PC-3 (cell line): ENCODE measurements around the gene THRA. TPM values are rescaled to one million over a fixed set of nuclear protein-coding genes. Genes with fewer than 3 reads are reported as not detected.

Experiments used
- ATAC-seq: fragments of 200-7000 bp; cut with Tn5 transposase; 2 replicates; pipeline ENCODE4 v1.9.1; 2020; ENCODE audit warnings: mild to moderate bottlenecking, moderate library complexity
- BruUV-seq: library from RNA; stranded (reverse); fragments of 400-500 nt; replicated peaks from 2 replicates; lab custom pipeline; 2021; lab: Mats Ljungman, UMichigan
- CTCF ChIA-PET: fragments of 300-600 bp; sonication (Branson Sonifier 250); formaldehyde crosslinking; loops from one replicate; lab custom pipeline; 2022; ENCODE audit warnings: antibody characterized with exemption; lab: Charles Lee
- POLR2A ChIA-PET: fragments of 300-600 bp; sonication (Branson Sonifier 250); formaldehyde crosslinking; loops from one replicate; lab custom pipeline; 2022; ENCODE audit warnings: antibody characterized with exemption; ENCODE audit not compliant: unreplicated experiment; lab: Charles Lee
- DNase-seq: peaks from one replicate; pipeline ENCODE4 v3.0.0-alpha.2; 2015
- H2AFZ ChIP-seq: fragments of 300-600 bp; sonication (generic); 2 replicates; pipeline ENCODE4 v1.6.0; 2016; ENCODE audit warnings: antibody characterized with exemption, low read length
- H3F3A ChIP-seq: fragments of 300-600 bp; sonication (generic); one replicate; pipeline ENCODE4 v1.6.0; 2017; ENCODE audit warnings: antibody characterized with exemption, low read length, control low read depth, mild to moderate bottlenecking; ENCODE audit not compliant: unreplicated experiment
- H3K27ac ChIP-seq: fragments of 300-600 bp; sonication (generic); 2 replicates; pipeline ENCODE4 v1.5.1; 2016; ENCODE audit warnings: mild to moderate bottlenecking, low read length
- H3K27me3 ChIP-seq: fragments of 300-600 bp; sonication (generic); 2 replicates; pipeline ENCODE4 v1.6.1; 2016; ENCODE audit warnings: low read length, mixed read lengths
- H3K36me3 ChIP-seq: fragments of 300-600 bp; sonication (generic); 2 replicates; pipeline ENCODE4 v1.6.1; 2016; ENCODE audit warnings: low read depth, mixed run types, low read length, mixed read lengths
- H3K4me1 ChIP-seq: fragments of 300-600 bp; sonication (generic); 2 replicates; pipeline ENCODE4 v1.5.1; 2016; ENCODE audit warnings: low read length; ENCODE audit not compliant: insufficient read depth
- H3K4me2 ChIP-seq: fragments of 300-600 bp; sonication (generic); 2 replicates; pipeline ENCODE4 v1.6.0; 2016; ENCODE audit warnings: low read length
- H3K4me3 ChIP-seq: fragments of 300-600 bp; sonication (generic); 2 replicates; pipeline ENCODE4 v1.5.1; 2016; ENCODE audit warnings: mild to moderate bottlenecking, low read length, mixed read lengths
- H3K79me2 ChIP-seq: fragments of 300-600 bp; sonication (generic); 2 replicates; pipeline ENCODE4 v1.6.1; 2017; ENCODE audit warnings: low read length, mixed read lengths
- H3K9ac ChIP-seq: fragments of 300-600 bp; sonication (generic); 2 replicates; pipeline ENCODE4 v1.6.0; 2016; ENCODE audit warnings: mild to moderate bottlenecking, low read length
- H3K9me2 ChIP-seq: fragments of 300-600 bp; sonication (generic); replicated peaks from 2 replicates; pipeline ENCODE4 v1.6.1; 2016; ENCODE audit warnings: mixed run types, low read length, mixed read lengths
- H3K9me3 ChIP-seq: fragments of 300-600 bp; sonication (generic); 2 replicates; pipeline ENCODE4 v1.6.1; 2016; ENCODE audit warnings: low read length, mixed read lengths
- H4K20me1 ChIP-seq: fragments of 300-600 bp; sonication (generic); 2 replicates; pipeline ENCODE4 v1.6.1; 2016; ENCODE audit warnings: low read length, mixed read lengths
- EZH2 ChIP-seq: fragments of 300-600 bp; sonication (generic); IDR thresholded peaks from one replicate; pipeline ENCODE4 v1.6.1; 2017; ENCODE audit warnings: antibody characterized with exemption, mild to moderate bottlenecking, low read length; ENCODE audit not compliant: unreplicated experiment
- EZH2phosphoT487 ChIP-seq: fragments of 300-600 bp; sonication (generic); IDR thresholded peaks from 2 replicates; pipeline ENCODE4 v1.6.1; 2018; ENCODE audit warnings: mild to moderate bottlenecking, antibody characterized with exemption, low read length, borderline replicate concordance
- intact Hi-C: fragments of 100-400 bp; cut with micrococcal nuclease; formaldehyde crosslinking; loops from 2 replicates; pipeline ENCODE4 v1.9.0; 2023
- total RNA-seq: library from RNA; depleted of rRNA; stranded (reverse); fragments of >200 nt; gene quantifications from 2 replicates; pipeline ENCODE4 v1.2.3, GENCODE V29; 2014
- TF ChIP-seq, protein P1 (sequence below): fragments of 300-600 bp; sonication (generic); conservative IDR thresholded peaks from 2 replicates; pipeline ENCODE4 v1.5.1; 2017; ENCODE audit warnings: antibody characterized with exemption, low read depth, mild to moderate bottlenecking, low read length

THRA gene
- total RNA-seq, 1 experiment from 2014 or later = 6.6 TPM

DNA sequence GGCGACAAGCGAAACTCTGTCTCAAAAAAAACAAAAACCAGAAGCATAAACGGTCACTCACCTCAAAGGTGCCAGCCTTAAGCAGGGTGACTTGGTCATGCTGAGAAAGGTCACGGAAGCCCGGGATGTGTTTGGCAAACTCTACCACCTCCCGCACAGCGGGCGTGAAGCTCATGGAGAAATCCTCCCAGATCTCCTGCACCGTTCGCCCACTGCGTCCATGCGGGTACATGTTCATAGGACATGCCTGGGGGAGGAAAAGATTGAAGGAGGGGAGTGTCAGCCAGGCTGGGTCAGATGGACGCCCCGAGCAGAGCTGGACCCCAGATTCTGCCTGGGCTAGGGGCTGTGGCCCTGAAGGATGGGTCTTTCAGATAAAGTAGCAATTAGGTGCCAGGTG is 32.1 kb downstream of the THRA start:
- Histone ChIP-seq H3K9me2 (no peaks in the 10 kb centered on the region), H2AFZ (no peak overlapping the region), H3K27ac (no peak overlapping the region), H3K36me3 (peaks cover 8% of the 10 kb centered on the region), H3K4me3 (no peak overlapping the region), H3F3A (no peaks in the 10 kb centered on the region), H3K27me3 (no peaks in the 10 kb centered on the region), H4K20me1 (peaks cover 6% of the 10 kb centered on the region), H3K4me1 (peaks cover 17% of the 10 kb centered on the region), H3K79me2 (peaks cover 19% of the 10 kb centered on the region), H3K9ac (no peak overlapping the region), H3K4me2 (no peak overlapping the region), H3K9me3 (no peaks in the 10 kb centered on the region)
- ATAC-seq = no peak
- BruUV-seq = no TSS peak
- TF ChIP-seq, protein P1, sequence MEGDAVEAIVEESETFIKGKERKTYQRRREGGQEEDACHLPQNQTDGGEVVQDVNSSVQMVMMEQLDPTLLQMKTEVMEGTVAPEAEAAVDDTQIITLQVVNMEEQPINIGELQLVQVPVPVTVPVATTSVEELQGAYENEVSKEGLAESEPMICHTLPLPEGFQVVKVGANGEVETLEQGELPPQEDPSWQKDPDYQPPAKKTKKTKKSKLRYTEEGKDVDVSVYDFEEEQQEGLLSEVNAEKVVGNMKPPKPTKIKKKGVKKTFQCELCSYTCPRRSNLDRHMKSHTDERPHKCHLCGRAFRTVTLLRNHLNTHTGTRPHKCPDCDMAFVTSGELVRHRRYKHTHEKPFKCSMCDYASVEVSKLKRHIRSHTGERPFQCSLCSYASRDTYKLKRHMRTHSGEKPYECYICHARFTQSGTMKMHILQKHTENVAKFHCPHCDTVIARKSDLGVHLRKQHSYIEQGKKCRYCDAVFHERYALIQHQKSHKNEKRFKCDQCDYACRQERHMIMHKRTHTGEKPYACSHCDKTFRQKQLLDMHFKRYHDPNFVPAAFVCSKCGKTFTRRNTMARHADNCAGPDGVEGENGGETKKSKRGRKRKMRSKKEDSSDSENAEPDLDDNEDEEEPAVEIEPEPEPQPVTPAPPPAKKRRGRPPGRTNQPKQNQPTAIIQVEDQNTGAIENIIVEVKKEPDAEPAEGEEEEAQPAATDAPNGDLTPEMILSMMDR = no peak
- TF ChIP-seq EZH2phosphoT487 (no peak), EZH2 (no peak)
- intact Hi-C loops = no loop called here
- no peak for DNase-seq
- CTCF ChIA-PET = no interaction called here
- POLR2A ChIA-PET = no interaction called here

DNA sequence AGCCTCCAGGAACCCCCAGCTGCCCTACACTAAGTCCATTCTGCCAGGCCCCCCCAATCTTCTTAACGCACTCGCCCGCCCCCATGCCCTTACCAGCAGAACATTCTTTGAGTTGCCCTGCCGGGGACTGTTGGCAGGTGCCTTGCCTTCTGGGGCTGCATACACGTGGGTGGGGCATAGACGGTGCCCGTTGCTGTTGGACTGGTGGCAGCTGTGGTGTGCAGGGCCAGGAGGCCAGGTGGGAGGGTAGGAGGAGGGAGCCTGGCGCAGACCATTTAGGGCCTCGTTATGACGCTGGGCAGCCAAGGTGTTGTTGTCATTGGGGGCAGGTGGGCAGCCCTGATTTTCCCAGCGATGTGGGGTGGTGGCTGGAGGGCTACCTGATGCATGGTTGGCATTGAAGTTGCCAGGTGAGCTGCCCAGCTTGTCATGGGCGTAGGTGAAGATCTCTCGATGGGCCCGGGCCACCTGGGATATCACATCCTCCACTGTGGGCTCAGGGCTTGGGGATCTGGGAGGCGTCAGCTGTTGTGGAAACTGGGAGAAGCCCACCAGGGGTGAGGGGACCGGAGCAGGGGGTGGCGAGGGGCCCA is 32.7 kb downstream of the THRA start:
- H3K27ac ChIP-seq = no peak overlapping the region
- no peak for ATAC-seq
- H3K4me1 ChIP-seq = peaks cover 19% of the 10 kb centered on the region
- H4K20me1 ChIP-seq = peaks cover 6% of the 10 kb centered on the region
- no peak for DNase-seq
- POLR2A ChIA-PET = no interaction called here
- H3K4me3 ChIP-seq = no peak overlapping the region
- peaks cover 8% of the 10 kb centered on the region for H3K36me3 ChIP-seq
- no peak overlapping the region for H3K9ac ChIP-seq
- no peaks in the 10 kb centered on the region for H3K9me2 ChIP-seq
- H2AFZ ChIP-seq = no peak overlapping the region
- CTCF ChIA-PET = no interaction called here
- no TSS peak for BruUV-seq
- H3K4me2 ChIP-seq = no peak overlapping the region
- H3K9me3 ChIP-seq = no peaks in the 10 kb centered on the region
- intact Hi-C loops = no loop called here
- no peaks in the 10 kb centered on the region for H3K27me3 ChIP-seq
- TF ChIP-seq, protein P1 = no peak
- no peak for TF ChIP-seq EZH2
- no peak for TF ChIP-seq EZH2phosphoT487
- H3F3A ChIP-seq = no peaks in the 10 kb centered on the region
- peaks cover 23% of the 10 kb centered on the region for H3K79me2 ChIP-seq

DNA sequence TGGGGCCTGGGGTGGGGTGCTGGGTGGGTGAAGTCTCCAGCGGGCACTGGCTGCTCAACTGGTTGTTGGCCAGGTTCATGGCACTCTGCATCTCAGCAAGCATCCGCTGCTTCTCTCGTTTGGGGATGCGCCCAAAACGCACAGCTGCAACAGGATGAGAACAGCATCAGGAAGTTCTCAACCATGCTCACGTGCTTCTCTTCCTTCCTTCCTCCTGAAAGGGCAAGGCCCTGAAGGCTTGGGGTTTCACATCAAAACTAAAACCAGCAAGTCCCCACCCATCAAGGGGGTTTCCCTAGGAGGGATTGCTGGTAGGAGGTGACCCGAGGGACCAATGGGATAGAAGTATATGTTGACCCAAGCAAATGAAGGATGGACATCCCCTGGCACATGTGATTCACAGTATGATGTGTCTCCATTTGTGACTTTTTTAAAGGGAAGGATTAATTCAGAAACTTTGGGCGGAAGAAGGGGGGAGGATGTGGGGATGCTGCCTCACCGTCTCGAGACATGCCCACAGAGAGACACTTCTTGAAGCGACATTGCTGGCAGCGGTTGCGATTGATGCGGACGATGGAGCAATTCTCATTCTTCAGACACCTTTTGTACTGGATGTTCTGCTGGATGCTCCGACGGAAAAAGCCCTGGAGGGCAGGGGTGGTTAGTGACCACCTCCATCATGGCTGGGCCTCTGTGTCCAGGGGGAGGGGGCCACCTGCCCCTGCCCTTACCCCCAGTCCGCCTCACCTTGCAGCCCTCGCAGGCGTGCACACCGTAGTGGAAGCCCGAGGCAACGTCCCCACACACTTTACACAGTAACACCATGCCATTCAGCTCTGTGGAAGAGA is 33.4 kb downstream of the THRA start:
- ChIA-PET POLR2A (no interaction called here), CTCF (no interaction called here)
- TF ChIP-seq EZH2phosphoT487 = no peak
- no peak overlapping the region for H3K4me2 ChIP-seq
- peaks cover 8% of the 10 kb centered on the region for H3K36me3 ChIP-seq
- H2AFZ ChIP-seq = no peak overlapping the region
- H3K4me1 ChIP-seq = peaks cover 19% of the 10 kb centered on the region
- H4K20me1 ChIP-seq = peaks cover 6% of the 10 kb centered on the region
- no TSS peak for BruUV-seq
- H3K4me3 ChIP-seq = no peak overlapping the region
- no peaks in the 10 kb centered on the region for H3F3A ChIP-seq
- H3K79me2 ChIP-seq = peaks cover 23% of the 10 kb centered on the region
- no peaks in the 10 kb centered on the region for H3K9me2 ChIP-seq
- intact Hi-C loops = no loop called here
- H3K9ac ChIP-seq = no peak overlapping the region
- no peaks in the 10 kb centered on the region for H3K9me3 ChIP-seq
- no peak for DNase-seq
- ATAC-seq = no peak
- no peaks in the 10 kb centered on the region for H3K27me3 ChIP-seq
- H3K27ac ChIP-seq = no peak overlapping the region
